Uterus (tissue), 4 donors: ENCODE measurements around the gene SPAG5. TPM values are rescaled to one million over a fixed set of nuclear protein-coding genes. Genes with fewer than 3 reads are reported as not detected.

Experiments
- DNase-seq, 2 donors: peaks; one replicate each; pipeline ENCODE4 v3.0.0-alpha.2; 2019 to 2020
- H3K27ac ChIP-seq, 2 donors: fragments of 200-600 bp; sonication (generic); 1 replicate in 1 of 2; 2 replicates in 1 of 2; pipeline ENCODE4 v1.5.1; 2016 to 2018
- H3K27me3 ChIP-seq, 2 donors: fragments of 200-600 bp; sonication (generic); one replicate each; pipeline ENCODE4 v1.5.1; 2018 to 2019; ENCODE audit warnings: control low read depth in 1 of 2
- H3K36me3 ChIP-seq, 2 donors: fragments of 200-600 bp; sonication (generic); one replicate each; pipeline ENCODE4 v1.5.1; 2019; ENCODE audit warnings: control low read depth in 1 of 2
- H3K4me1 ChIP-seq, 2 donors: fragments of 200-600 bp; sonication (generic); one replicate each; pipeline ENCODE4 v1.5.1; 2018 to 2019; ENCODE audit warnings: control low read depth in 1 of 2
- H3K4me3 ChIP-seq, 2 donors: fragments of 200-600 bp; sonication (generic); 1 replicate in 1 of 2; 2 replicates in 1 of 2; pipeline ENCODE4 v1.5.1; 2018 to 2019; ENCODE audit warnings: mild to moderate bottlenecking in 1 of 2
- H3K9me3 ChIP-seq, 2 donors: fragments of 200-600 bp; sonication (generic); one replicate each; pipeline ENCODE4 v1.5.1; 2019; ENCODE audit warnings: control low read depth in 1 of 2
- POLR2A ChIP-seq, 2 donors: fragments of 450-650 bp; IDR thresholded peaks; one replicate each; pipeline ENCODE4 v1.6.1; 2016; ENCODE audit warnings: antibody characterized with exemption in 2 of 2, mild to moderate bottlenecking in 1 of 2, moderate library complexity in 1 of 2
- intact Hi-C: fragments of 100-400 bp; cut with DNase I; formaldehyde crosslinking; loops from one replicate; pipeline ENCODE4 v1.15.1; 2023; ENCODE audit warnings: low total_unique reads
- total RNA-seq, 4 donors: library from RNA; depleted of rRNA in 3 of 4; stranded (reverse); fragments of >200 nt in 3 of 4; gene quantifications; one replicate each; pipeline versions ENCODE4 v1.1.0 to v1.2.4, GENCODE V29; 2014 to 2023
- TF ChIP-seq, protein P1 (sequence below), 4 experiments: fragments of 200-600 bp in 2 of 4; fragments of 450-650 bp in 2 of 4; sonication (generic) in 2 of 4; IDR thresholded peaks; one replicate each; pipeline ENCODE4 v1.5.1; 2016 to 2019; ENCODE audit warnings: antibody characterized with exemption in 4 of 4, mild to moderate bottlenecking in 2 of 4, moderate library complexity in 1 of 4
- donor health status: DM: yes; HTN: yes; CAD: no.

SPAG5 gene
- total RNA-seq, 4 donors from 2014 or later = 1.5 to 21.4 (median 7.0) TPM; not detected in 1

GRCh38 chr17:28551421-28552175 lies 47.2 kb downstream of the SPAG5 start:
- TF ChIP-seq POLR2A (IDR thresholded peaks at IDR 0.05) = no peak
- TF ChIP-seq, protein P1, sequence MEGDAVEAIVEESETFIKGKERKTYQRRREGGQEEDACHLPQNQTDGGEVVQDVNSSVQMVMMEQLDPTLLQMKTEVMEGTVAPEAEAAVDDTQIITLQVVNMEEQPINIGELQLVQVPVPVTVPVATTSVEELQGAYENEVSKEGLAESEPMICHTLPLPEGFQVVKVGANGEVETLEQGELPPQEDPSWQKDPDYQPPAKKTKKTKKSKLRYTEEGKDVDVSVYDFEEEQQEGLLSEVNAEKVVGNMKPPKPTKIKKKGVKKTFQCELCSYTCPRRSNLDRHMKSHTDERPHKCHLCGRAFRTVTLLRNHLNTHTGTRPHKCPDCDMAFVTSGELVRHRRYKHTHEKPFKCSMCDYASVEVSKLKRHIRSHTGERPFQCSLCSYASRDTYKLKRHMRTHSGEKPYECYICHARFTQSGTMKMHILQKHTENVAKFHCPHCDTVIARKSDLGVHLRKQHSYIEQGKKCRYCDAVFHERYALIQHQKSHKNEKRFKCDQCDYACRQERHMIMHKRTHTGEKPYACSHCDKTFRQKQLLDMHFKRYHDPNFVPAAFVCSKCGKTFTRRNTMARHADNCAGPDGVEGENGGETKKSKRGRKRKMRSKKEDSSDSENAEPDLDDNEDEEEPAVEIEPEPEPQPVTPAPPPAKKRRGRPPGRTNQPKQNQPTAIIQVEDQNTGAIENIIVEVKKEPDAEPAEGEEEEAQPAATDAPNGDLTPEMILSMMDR (IDR thresholded peaks at IDR 0.05) = no peak
- Histone ChIP-seq H3K9me3 (no peaks in the 10 kb centered on the region), H3K27ac (peak overlapping the region; percentile 20 to 75), H3K4me1 (peaks cover 0 to 4% of the 10 kb centered on the region in 2 donors), H3K27me3 (no peaks in the 10 kb centered on the region), H3K4me3 (peak overlapping the region; percentile 44 to 83), H3K36me3 (no peaks in the 10 kb centered on the region)
- DNase-seq = no peak
- intact Hi-C loops = no loop called here

DNA sequence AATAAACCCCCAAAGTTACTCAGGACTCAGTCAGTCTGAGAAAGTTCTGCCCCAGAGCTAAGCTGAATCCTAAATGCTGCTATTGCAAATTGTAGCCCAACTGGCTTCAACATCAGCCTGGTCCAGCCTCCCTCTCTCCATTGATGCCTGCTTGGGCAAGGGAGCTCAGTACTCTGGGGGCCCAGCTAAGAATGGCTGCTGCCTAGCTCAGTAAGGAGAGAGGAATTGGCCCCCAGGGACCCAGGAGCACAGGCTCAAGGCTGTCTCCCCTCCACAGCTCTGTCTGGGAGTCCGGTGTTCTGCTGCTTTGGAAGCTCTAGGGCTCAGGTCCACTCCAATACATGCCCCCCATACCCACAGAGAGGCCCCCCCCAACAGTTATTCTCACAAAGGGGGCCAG lies 48.0 kb downstream of the SPAG5 start:
- H3K27ac ChIP-seq = no peak overlapping the region
- TF ChIP-seq, protein P1 (IDR thresholded peaks at IDR 0.05) = no peak
- no peak for TF ChIP-seq POLR2A (IDR thresholded peaks at IDR 0.05)
- no peak for DNase-seq
- no peaks in the 10 kb centered on the region for H3K27me3 ChIP-seq
- H3K4me1 ChIP-seq = peaks cover 0 to 4% of the 10 kb centered on the region in 2 donors
- no peak overlapping the region for H3K4me3 ChIP-seq
- intact Hi-C loops = no loop called here
- no peaks in the 10 kb centered on the region for H3K36me3 ChIP-seq
- no peaks in the 10 kb centered on the region for H3K9me3 ChIP-seq

- intact Hi-C loops = loop anchor here (10.0 kb wide), 1 partner anchor 65 kb away; the partner anchor contains the start of gene RSKR
- TF ChIP-seq, protein P1 (IDR thresholded peaks at IDR 0.05) = no peak
- no peak for TF ChIP-seq POLR2A (IDR thresholded peaks at IDR 0.05)
- no peaks in the 10 kb centered on the region for H3K36me3 ChIP-seq
- H3K27me3 ChIP-seq = no peaks in the 10 kb centered on the region
- no peak overlapping the region for H3K4me3 ChIP-seq
- no peak for DNase-seq
- H3K27ac ChIP-seq = no peak overlapping the region
- peaks cover 0 to 4% of the 10 kb centered on the region in 2 donors for H3K4me1 ChIP-seq
- H3K9me3 ChIP-seq = no peaks in the 10 kb centered on the region
Observed at GRCh38 chr17:28549236-28550132, 49.3 kb downstream of the SPAG5 start.

DNA sequence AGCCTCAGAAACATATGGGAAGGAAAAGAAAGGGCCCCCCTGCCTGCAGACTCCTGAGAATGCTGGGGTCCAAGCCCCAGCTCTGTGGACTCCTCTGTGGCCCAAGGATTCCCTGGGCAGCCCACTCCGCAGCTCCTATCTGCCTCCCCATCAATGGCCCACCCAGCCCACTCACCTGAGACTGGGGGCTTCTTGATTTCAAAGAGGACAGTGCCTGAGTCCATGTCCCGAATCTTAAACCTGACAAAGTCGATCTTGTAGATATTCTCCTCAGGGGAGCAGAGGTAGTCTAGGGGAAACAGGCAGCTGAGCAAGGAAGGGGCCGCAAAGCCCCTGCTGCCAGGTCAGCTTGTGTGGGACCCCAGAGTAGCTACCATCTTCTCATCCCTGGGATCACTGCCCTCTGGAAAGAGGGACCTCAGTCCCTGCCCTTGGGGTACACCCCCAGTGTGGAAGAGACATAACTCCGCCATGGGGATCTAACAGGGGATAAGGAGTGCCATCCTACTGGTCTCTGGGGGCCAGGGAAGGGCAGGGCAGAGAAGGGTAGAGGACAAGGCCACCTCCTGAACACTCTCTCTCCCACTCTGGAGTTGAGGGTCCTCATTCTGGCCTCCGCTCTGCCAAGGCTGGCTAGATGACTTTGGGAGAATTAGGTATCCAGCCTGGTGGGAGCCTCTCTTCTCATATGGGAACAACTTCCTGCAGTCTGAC lies 50.3 kb downstream of the SPAG5 start:
- TF ChIP-seq POLR2A (IDR thresholded peaks at IDR 0.05) = no peak
- TF ChIP-seq, protein P1 (IDR thresholded peaks at IDR 0.05) = no peak

More for the DNA sequence above, 50.3 kb downstream of the SPAG5 start:
- H3K4me3 ChIP-seq = no peak overlapping the region
- no peaks in the 10 kb centered on the region for H3K9me3 ChIP-seq
- no peak overlapping the region for H3K27ac ChIP-seq
- no peak for DNase-seq
- H3K4me1 ChIP-seq = peaks cover 0 to 4% of the 10 kb centered on the region in 2 donors
- no peaks in the 10 kb centered on the region for H3K27me3 ChIP-seq
- no peaks in the 10 kb centered on the region for H3K36me3 ChIP-seq
- intact Hi-C loops = loop anchor here (10.0 kb wide), 1 partner anchor 66 kb away; the partner anchor contains the start of gene RSKR
